ENCODE results near the gene BABAM2. TPM values are rescaled to one million over a fixed set of nuclear protein-coding genes. Genes with fewer than 3 reads are reported as not detected.

BABAM2 gene
- total RNA-seq, 1 experiment from 2014 or later = 27.1 TPM

DNA sequence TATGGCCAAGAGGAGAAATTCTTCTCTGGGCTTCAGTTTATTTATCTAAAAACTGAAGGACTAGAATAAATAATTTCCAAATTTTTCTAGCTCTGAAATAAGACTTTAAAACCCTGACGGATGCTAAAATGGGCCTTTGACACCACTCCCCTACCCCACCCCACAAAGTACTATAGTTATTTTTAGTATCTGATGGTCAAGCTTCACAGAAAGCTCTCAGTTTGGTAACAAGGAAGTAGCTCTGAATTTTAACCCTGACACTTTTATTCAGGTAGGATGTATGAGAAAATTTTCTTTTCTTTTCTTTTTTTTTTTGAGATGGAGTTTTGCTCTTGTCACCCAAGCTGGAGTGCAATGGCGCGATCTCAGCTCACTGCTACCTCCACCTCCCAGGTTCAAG lies 2.7 kb upstream of the BABAM2 start:
- Mint-ChIP-seq H3K4me1 (peaks cover 6 to 10% of the 10 kb centered on the region in 2 experiments), H3K27me3 (ENCODE audit: low read depth) (no peaks in the 10 kb centered on the region), H3K4me3 (no peak overlapping the region), H3K9me3 (no peaks in the 10 kb centered on the region), H3K27ac (no peak overlapping the region), H3K36me3 (ENCODE audit: insufficient read depth in 1 of 3, low read depth in 3 of 3) (no peaks in the 10 kb centered on the region)
- no peaks in the 10 kb centered on the region for H3K4me1 ChIP-seq (ENCODE audit: insufficient read depth, low read length)
- no peak overlapping the region for H3K4me2 ChIP-seq (ENCODE audit: insufficient read depth, insufficient read length, low read length)
- H3K4ac ChIP-seq (ENCODE audit: low read depth, low read length) = no peak overlapping the region
- no peak overlapping the region for H2BK20ac ChIP-seq (ENCODE audit: low read depth, low read length, poor library complexity, severe bottlenecking)
- no peaks in the 10 kb centered on the region for H3K79me1 ChIP-seq (ENCODE audit: insufficient read depth, low read depth, low read length, poor library complexity, severe bottlenecking)
- TF ChIP-seq, protein P1, sequence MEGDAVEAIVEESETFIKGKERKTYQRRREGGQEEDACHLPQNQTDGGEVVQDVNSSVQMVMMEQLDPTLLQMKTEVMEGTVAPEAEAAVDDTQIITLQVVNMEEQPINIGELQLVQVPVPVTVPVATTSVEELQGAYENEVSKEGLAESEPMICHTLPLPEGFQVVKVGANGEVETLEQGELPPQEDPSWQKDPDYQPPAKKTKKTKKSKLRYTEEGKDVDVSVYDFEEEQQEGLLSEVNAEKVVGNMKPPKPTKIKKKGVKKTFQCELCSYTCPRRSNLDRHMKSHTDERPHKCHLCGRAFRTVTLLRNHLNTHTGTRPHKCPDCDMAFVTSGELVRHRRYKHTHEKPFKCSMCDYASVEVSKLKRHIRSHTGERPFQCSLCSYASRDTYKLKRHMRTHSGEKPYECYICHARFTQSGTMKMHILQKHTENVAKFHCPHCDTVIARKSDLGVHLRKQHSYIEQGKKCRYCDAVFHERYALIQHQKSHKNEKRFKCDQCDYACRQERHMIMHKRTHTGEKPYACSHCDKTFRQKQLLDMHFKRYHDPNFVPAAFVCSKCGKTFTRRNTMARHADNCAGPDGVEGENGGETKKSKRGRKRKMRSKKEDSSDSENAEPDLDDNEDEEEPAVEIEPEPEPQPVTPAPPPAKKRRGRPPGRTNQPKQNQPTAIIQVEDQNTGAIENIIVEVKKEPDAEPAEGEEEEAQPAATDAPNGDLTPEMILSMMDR (conservative IDR thresholded peaks at IDR 0.05) = no peak
- no peak overlapping the region for H2BK120ac ChIP-seq (ENCODE audit: low read depth, low read length, poor library complexity, severe bottlenecking)
- H3K14ac ChIP-seq (ENCODE audit: insufficient read depth, low read length) = no peak overlapping the region
- H3K23me2 ChIP-seq (ENCODE audit: insufficient read length, low read depth, low read length, poor library complexity, severe bottlenecking) = no peaks in the 10 kb centered on the region
- no peak overlapping the region for H2BK5ac ChIP-seq (ENCODE audit: insufficient read length, low read length)
- H3K56ac ChIP-seq (ENCODE audit: insufficient read length, low read depth, low read length) = no peak overlapping the region
- no peak overlapping the region for H3T11ph ChIP-seq (ENCODE audit: low read length)
- no peak overlapping the region for H4K91ac ChIP-seq (ENCODE audit: insufficient read length, low read depth, low read length)
- H4K20me1 ChIP-seq (ENCODE audit: control insufficient read depth, insufficient read depth, insufficient read length) = no peaks in the 10 kb centered on the region
- H4K5ac ChIP-seq (ENCODE audit: insufficient read length, low read depth, low read length) = no peak overlapping the region
- no peak overlapping the region for H2AFZ ChIP-seq (ENCODE audit: low read length)
- H3K9me3 ChIP-seq (ENCODE audit: control insufficient read depth, low read depth, low read length) = no peaks in the 10 kb centered on the region
- no peak overlapping the region for H3K9ac ChIP-seq (ENCODE audit: extremely low read depth, insufficient read length, low read length)
- no peaks in the 10 kb centered on the region for H3K27me3 ChIP-seq (ENCODE audit: insufficient read depth, low read length)
- H2BK12ac ChIP-seq (ENCODE audit: insufficient read length, low read depth, low read length) = no peak overlapping the region
- H3K27ac ChIP-seq (ENCODE audit: insufficient read length, low read depth, low read length) = no peak overlapping the region
- no peak overlapping the region for H3K18ac ChIP-seq (ENCODE audit: insufficient read length, low read depth, low read length)
- H3K23ac ChIP-seq (ENCODE audit: insufficient read length, low read depth, low read length) = no peak overlapping the region
- H3K79me2 ChIP-seq (ENCODE audit: insufficient read depth, low read length) = no peaks in the 10 kb centered on the region
- DNase-seq = no peak
- no peak overlapping the region for H2BK15ac ChIP-seq (ENCODE audit: low read depth, low read length)
- no CpG with 5 or more reads among the region's 3 CpGs for WGBS (ENCODE audit: extremely low coverage, insufficient read length, low lambda C conversion rate)
- H2AK5ac ChIP-seq (ENCODE audit: insufficient read length, low read length) = no peak overlapping the region
- H4K8ac ChIP-seq (replicated peaks; ENCODE audit: insufficient read length, low read depth, low read length) = no peak overlapping the region

Measured in H9 (cell line).